HG03135 (cell line): ENCODE results near the gene MAP3K14.

Experiments used
- ATAC-seq: cut with Tn5 transposase; IDR thresholded peaks from one replicate; pipeline ENCODE4 v1.9.1; 2021; ENCODE audit warnings: mild to moderate bottlenecking, moderate library complexity; ENCODE audit not compliant: unreplicated experiment

MAP3K14 gene

DNA sequence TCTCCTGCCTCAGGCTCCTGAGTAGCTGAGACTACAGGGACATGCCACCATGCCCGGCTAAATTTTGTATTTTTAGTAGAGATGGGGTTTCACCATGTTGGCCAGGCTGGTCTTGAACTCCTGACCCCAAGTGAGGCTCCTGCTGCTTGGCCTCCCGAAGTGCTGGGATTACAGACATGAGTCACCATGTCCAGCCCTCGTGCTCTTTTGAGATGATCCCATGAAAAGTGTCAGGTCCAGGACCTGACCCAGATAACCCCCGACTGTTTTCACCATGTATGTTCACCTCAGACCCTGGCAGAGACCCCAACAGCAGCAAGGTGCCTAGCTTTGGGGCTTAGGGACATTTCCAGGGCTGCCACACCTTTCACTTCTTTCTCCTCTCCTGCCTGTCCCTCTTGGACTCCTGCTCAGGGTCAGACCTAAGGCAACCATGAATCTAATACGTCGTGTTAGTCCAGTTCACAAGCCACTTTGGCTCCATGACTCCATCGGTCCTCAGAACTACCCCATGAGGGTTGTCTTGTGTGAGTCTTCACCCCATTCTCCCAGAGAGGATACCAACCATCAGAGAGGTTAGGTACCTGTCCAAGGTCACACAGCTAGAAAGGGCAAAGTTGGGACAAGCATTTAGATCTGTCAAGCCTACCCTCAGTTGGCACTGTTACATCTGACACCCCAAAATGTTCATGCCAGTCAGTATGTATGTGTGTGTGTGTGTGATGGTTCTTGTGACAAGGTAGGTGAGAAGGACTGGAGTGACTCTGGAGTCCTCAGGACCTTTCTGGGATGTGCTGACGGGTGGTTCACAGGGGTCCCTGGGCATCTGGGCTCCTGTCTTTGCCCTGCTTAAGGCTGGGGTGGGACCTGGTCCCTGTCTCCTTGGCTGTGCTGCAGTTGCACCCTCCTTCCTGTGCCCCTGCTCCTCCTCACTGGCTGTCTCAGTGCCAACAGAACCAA lies 23.1 kb upstream of the MAP3K14 start:
- no peak for ATAC-seq

DNA sequence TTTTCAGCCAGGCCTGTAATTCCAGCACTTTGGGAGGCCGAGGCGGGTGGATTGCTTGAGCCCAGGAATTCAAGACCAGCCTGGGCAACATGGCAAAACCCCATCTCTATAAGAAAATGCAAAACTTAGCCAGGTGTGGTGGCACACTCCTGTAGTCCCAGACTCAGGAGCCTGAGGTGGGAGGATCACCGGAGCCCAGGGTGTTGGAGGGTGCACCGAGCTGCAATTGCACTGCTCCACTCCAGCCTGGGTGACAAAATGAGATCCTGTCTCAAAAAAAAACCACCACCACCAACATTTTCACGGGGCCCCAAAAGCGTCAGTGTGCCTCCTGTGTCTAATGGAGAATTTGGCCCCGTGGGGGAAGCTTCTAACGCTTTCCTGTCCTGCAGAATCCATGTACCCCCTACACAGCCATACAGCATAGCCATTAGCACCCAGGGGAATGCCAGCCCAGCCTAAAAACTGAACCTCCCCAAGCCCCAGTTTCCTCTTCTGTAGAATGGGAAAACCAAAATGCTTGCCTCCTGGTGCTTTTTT lies 22.2 kb upstream of the MAP3K14 start:
- no peak for ATAC-seq

DNA sequence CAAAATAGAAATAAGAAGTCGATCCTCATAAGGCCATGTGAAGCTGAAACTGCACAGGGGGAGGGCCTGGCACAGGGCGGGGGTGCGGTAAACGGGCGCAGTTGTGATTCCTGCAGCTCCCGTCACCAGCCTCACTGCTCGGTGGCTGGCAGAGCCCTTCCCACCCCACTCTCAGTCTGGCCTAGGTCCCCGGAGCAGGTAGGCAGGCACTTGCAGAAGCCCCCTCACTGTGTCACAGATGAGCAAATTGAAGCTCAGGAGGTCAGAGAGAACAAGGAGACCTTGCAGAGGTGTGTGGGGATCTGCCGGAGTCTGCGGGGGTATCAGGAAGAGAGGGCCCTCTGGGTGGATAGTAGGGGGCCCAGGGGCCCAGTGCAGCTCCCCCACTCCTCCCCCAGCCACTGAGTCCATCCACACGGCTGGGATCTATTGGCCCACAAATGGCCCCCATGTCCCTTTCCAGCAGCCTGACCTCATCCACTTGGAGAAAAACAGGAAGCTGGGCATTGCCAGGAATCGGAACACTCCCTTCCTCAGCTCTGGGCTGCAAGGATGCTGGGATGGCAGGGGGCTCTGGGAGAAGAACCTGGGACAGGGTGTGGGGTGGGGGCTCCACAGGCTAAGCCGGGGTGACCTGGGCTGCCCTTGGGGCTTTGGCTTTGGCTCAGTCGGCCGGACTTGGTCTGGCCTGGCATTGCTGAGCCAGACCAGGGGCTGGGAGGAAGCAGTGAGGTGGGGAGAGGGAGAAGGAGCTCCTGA lies 21.4 kb upstream of the MAP3K14 start:
- ATAC-seq: no peak

DNA sequence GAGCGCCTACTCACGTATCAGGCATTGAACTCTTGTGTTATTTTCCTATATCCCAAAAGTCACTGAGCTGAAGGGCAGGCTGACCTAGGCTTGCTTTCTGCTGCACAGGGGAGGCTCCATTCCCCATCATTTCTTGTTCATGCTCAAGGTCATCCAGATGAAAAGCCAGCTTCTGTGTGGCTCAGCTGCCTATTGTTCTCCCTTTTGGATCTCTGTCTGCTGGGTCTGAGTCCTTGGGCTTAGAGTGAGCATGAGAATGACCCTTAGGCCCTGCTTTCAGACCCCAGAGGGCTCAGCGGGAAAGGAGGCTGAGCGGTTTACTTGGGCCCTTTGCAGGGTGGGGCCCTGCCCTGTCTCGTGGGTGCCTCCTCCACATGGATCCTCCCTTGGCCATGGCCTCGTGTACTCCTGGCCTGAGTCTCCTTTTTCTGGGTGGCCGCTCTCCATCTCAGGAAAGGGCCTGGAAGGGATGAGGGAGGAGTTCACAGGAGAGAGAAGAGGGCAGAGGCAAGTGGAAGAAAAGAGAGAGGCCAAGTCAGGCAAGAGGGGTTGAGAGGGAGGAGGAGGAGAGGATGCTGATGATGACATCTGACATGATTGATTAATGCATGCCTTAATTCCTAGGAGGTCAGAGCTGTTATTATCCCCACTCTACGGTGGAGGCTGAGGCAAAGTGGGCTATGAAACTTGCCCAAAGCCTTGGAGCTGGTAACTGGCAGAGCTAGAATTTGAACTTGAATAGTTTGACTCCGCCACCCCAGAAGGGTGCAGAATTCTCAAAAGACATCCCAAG lies 19.8 kb upstream of the MAP3K14 start:
- ATAC-seq: no peak

DNA sequence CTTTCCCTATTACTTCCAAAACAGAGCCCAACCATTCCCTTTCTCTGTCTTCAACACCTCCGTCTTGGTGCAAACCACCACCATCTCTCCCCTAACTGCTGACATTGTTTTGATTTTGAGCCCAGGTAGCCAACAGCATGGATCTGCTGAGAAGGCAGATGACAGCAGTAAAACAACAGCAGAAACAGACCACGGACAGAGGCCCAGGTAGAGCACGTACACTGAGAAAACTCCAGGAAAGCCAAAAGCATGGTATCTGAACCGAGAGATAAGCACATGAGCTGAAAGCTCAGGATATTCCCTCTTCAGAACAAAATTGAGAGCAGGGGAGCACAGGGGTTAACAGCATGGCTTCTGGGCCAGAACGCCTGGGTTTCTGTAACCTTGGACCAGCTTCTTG lies 18.9 kb upstream of the MAP3K14 start:
- ATAC-seq: no peak

DNA sequence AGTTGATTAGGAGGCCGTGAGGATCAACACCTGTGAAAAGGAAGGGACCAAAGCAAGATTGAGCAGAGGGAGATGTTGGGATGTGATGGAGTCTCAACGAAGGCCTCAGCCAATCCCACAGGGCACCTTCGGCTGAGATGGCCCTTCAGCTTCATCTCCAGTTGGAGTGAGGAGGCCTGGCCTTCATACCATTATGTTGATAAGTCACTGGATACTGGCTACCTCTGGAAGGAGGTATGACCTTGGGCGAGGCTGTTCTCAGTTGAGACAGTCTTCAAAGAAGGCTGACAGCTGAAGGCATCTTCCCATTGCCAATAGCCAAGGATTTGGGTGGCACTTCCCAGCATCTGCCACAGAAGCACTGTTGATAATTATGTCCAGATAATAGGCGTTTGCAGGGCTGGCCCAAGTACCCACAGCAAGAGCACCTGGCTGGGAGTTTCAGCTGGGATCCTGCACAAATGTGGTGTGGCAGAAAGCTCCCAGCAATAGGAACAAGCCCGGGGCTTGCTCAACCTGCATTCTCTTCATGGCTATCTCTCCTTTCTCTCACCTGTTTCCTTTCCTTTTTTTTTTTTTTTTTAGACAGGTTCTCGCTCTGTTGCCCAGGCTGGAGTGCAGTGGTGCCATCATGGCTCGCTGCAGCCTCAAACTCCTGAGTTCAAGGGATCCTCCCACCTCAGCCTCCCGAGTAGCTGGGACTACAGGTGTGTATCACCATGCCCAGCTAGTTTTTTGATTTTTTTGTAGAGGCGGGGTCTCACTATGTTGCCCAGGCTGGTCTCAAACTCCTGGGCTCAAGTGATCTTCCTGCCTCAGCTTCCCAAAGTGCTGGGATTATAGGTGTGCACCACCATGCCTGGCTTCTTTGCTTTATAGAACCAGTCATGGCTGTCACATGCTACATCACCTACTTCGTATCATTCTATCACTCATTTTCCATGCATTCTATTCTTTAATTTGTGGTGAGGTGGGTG lies 18.2 kb upstream of the MAP3K14 start:
- no peak for ATAC-seq

DNA sequence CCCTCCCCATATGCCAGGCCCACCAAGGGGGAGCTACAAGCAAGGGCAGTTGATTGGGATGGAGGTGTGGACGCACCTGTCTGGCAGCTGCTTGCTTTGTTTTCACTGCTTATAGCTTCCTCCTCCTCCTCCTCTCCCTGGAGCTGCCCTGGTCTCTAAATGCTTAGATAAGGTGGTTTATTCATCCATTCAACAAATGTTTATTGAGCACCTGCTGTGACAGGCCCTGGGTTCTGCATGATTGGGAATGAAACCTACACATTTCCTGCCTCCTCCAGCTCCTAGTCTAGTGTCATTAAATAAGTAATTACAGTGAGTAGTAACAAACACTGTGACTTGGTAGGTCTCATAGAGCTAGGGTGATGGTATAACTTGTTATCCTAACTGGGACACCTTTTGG lies 17.4 kb upstream of the MAP3K14 start:
- ATAC-seq: no peak

DNA sequence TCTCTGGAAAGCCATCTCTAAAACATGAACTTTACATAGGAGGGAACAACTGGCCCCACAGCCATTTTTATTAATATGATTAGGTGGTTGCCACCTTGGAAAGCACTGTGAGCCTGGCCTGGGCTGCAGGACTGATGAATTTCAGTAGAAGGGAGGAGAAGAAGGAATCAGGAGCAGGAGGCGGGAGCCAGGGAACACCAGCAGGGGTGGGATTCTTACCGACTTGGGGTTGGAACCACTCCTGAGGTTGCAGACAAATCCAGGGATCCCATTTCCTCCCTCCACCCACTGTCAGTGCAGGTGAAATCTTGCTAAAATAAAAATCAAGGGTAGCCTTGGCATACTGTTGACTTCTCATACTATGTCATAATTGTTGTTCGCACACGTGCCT lies 16.9 kb upstream of the MAP3K14 start:
- no peak for ATAC-seq

DNA sequence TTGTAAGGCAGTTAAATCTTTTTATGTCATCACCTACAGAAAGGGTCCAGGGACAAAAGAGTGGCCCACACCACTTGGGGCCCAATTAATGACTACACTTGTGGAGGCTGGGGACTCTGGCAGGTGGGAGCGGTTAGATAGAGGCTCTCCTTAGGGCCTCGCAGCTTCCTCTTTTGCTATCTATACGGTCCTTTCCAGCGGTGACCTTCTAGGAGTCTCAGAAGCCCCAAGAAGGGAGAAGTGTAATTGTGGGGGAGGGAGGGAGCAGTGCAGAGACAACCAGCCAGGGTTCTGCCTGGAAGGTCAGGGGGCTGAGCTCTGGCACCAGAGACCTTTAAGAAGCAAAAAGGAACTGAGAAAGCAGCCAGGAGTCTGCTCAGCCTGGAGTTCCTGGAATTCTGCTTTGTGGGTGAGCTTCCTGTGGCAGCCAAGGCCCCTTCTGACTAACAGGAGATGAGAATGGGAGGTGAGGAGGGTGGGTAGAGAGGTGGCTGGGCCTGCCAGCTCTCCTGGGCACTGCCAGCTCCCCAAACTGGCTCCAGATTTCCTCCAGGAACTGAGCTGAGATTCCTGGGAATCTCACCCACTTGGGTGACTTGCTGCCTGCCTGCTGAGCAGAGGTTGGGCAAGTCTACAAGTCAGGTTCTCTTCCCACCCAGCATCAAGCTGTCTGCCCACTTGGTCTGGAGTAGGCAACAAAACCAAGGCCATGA lies 16.3 kb upstream of the MAP3K14 start:
- no peak for ATAC-seq

DNA sequence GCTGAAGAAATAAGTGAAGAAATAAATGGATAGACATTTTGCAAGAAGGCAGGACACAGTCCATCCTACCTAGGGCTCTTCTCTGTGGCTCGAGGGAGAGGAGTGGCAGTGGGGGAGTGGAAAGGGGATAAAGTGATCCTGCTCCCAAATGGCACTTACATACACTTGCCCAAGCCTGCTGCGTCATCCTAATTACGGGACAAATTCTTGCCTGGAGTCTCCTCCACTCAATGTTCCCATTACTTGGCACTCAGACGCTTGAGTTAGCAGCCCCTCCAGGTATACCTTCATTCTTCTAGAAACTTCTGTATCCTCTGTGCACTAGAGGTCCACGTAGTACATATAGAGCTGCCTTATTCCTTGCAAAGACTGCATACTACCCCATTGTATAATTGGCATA lies 15.7 kb upstream of the MAP3K14 start:
- no peak for ATAC-seq

DNA sequence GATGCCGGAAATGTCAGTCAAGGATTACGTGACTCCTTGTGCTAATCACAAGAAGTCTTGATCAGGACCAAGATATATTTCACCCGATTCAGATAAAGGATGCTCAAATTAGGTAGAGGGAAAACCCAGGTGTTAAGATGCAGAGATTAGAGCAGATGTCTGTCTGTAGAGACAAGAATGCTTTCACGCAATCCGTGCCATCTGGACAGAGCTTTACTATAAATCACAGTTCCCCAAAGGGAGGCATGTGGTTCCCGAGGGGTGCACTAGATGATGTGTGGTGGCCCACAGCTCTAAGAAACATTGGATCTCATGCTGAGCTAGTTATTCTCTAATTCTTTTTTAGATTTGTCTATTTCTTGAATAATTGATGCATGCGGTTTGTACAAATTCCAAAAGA lies 9.8 kb upstream of the MAP3K14 start:
- no peak for ATAC-seq

DNA sequence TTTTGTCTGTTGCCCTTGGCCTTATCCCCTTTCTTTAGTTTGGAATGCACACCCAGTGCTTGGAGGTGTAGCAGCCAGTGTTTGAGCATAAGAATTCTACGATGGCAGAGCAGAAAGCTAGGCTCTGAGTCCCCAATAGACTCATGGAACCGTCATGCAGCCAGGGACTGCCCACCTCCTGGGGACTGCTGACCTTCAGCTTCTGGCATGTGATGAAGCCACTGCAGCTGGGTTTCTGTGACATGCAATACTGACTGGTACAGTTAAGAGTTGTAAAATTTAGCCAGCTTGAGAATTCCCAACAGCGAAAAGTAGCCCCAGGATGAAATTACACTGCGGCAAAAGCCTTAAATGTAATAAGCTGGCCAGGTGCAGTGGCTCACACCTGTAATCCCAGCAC lies 9.0 kb upstream of the MAP3K14 start:
- no peak for ATAC-seq

DNA sequence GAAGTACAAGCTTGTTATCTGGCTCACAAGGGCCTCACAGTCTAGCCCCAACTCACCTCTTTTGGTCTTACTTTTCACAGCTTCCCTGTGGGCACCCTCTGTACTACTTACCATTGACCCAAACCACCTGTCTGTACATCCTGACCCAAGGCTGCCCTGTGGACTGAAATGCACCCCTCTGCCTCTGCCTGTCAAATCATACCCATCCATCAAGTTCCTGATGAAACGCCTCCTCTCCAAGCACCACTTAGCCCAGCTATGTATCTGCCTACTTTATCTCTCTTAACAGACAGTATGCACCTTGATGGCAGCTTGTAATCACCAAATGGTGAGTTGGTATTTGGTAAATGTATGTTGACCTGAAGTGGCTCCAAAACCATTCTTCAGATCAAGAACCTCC lies 7.5 kb upstream of the MAP3K14 start:
- ATAC-seq: no peak

DNA sequence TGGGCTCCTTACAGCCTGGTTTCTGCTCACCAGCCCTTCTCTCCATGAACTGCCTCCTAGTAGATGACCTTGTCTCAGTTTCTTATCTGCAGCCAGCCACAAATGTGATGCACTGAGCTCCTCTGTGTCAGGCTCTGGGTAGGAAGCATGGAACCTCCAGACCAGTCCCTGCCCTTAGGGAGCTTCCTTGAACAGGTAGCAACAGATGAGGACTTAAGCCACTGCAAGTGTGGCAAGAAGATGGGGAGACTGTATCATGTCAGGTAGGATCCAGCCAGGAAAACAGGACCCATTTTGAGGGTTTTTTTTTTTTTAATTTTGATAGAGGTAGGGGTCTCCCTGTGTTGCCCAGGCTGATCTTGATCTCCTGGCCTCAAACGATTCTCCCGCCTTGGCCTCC lies 5.3 kb upstream of the MAP3K14 start:
- ATAC-seq: no peak

DNA sequence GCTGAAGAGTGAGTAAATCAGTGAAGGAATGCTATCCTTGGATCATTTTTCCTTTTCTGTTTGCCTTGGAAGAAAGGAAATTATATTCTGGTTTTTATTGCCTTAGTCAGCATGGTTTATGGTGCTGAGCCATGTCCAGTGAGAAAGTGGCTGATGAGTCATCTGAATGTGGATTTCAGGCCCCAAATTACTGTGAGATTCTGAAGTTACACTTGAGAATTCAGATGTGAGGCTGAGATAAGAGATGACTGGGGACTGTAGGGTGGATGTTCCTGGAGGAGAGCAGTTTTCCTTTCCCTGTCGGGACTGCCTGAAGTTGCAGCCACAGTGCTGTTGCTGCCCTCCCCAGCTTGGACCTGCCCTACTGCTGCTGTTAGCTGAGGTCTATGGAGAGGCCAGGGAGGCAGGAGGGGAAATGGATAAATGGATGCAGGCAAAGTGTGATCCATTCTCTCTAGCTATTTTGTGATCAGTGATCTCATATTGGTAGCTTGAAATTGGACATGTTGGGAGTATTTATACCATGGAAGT lies 4.2 kb upstream of the MAP3K14 start:
- ATAC-seq: no peak

DNA sequence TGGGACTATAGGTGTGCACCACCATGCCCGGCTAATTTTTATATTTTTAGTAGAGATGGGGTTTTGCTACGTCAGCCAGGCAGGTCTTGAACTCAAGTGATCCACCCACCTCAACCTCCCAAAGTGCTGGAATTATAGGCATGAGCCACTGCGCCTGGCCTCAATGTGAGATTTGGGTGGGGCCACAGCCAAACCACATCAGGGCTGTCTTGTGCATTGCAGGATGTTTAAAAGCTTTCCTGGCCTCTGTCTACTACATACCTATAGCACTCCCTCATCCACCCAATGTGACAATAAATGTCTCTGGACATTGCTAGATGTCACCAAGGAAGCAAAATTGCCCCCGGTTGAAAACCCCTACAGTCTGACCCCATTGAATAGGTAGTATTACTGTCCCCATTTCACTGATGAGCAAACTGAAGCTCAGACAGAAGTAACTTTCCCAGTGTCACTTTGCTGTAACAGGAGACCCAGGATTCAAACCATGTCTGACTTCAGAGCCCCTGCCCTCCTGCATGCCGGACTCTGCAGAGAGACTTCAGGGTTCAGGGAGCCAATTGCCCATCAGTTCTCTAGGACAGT lies 3.6 kb upstream of the MAP3K14 start:
- no peak for ATAC-seq

DNA sequence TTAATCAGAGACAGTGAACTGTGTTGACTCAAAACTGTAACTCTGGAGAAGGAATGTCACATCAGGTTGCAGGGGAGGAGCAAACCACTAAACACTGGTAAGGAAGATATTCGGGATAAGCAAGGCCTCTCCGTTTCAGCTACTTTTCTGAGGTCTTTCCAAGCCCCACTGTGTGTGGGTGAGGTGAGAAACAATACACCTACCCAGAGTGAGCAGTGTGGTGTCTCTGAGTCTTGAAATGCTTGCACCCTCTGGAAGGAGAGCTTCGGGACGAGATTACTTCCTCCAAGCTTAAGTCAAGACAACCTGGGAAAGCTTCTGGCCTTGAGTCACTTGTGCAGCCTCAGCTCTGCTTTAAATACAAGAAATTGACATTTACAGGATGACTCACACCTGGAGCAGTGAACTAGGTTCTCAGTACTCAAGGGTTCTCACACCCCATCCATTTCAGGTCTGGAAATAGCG lies 2.5 kb upstream of the MAP3K14 start:
- no peak for ATAC-seq

DNA sequence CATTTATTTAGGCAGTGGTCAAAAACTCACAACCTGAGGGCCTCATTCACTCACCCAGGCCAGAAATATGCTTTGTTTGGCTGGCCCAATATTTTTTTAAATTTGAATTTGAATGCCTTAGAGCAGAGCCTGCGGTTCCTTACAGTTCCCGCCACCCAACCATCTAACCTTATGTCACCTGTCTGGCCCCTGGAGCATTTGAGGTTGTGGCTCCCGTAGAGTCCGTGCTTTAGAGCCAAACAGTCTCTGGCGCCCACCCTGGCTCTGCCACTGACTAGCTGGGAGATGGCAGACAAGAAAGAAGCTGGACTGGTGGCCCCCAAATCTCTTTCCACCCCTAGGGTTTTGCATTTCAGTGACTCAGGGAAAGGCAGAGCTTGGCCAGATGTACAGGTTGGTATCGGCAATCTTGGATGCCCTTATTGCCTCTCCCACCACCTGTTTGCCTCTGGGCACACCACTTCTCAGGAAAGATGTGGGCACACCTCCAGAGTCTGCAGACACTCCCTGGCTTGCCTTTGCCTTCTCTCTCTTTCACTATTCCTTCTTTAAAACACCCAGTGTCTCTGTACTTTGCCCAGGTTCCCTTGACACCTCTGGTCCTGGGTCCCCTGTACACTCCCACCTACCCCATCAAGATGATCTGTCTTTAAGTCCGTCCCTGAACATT lies 1.9 kb upstream of the MAP3K14 start:
- no peak for ATAC-seq
